Left kidney (tissue), 2 donors: ENCODE data around the gene CARD11. TPM values are rescaled to one million over a fixed set of nuclear protein-coding genes. Genes with fewer than 3 reads are reported as not detected.

Experiments
- DNase-seq: peaks from one replicate; pipeline ENCODE4 v3.0.0-alpha.2; 2013
- polyA plus RNA-seq: library from polyadenylated mRNA; unstranded; fragments of 120-200 nt; gene quantifications from one replicate; pipeline ENCODE4 v1.2.1, GENCODE V29; 2013; ENCODE audit not compliant: insufficient read length

The CARD11 gene
- polyA plus RNA-seq, 1 donor: 1.1 TPM

DNA sequence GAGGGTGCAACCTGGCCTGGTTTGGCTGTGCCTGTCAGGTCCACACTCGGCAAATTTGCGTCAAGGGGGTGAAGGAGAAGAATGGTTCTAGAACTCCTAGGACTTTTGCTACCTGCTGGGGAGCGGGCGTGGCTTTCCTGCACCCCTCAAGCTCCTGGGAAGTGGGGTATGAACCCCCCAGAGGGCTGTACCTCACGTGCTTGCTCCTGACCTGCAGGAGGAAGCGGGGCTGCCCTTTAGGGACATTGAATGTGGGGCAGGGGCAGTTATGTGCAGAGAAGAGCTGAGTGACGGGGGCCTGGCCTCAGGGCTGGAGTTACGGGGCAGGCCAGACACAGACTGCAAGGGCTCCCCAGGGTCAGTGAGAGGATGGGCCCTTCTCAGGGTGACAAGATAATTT is 138.2 kb downstream of the CARD11 start:
- DNase-seq: no peak

DNA sequence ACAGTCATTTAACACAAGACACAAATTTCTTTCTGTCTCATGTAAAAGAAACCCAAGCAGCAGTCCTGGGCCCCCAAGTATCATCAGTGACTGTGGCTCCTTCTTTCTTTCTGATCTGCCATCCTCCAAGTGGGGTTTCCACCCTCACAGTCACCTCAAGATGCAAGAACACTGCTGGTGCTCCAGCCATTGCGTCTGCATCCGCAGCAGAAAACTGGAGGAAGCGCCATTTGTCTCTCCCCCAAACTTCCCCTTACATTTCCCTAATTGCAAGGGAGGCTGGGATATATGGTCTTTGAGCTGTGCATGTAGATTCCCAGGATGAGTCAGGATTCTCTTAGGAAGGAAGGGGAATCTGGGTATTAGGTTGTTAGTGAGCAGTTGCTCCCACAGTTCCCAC is 138.6 kb downstream of the CARD11 start:
- no peak for DNase-seq

DNA sequence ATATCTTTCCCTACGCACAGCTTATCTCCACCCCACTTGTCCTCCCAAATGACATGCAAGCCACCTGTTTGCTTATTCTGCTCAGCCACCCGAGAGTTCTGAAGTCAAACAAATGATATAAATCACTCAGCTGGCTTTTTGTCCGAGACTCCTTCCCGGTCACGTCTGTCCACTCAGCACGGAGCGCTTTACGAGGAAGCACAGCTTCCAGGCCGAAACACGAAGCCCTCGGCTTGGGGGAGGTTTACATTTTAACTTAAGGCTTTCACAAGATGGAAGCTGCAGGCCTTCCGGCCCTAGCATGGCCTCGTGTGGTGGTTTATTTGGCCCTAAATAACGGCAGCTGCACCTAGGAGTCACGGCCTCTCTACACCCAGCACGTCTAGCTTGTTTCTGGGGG is 139.5 kb downstream of the CARD11 start:
- peak; percentile 41 for DNase-seq

DNA sequence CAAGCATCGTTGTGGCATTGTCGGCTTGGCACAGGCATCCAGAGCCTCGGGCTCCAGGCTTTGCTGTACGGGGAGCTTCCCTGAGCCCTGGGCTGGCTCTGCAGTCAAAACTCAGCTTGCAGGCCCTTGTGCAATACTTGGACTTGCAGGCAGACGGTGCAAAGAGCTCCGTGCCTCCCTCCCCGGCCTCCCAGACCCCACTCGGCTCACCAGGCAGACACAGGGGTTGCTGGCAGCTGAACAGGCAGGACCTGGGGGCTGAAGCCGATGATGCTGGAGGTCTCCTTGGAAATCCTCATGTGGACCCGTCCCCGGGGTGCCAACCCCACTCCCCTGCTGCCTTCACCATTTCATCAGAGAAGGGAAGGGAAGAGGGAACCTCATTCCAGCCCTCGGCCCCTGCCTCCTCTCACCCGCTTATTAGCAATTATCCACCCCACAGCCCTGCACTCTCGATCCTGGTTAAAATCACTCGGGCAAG is 139.9 kb downstream of the CARD11 start:
- no peak for DNase-seq

DNA sequence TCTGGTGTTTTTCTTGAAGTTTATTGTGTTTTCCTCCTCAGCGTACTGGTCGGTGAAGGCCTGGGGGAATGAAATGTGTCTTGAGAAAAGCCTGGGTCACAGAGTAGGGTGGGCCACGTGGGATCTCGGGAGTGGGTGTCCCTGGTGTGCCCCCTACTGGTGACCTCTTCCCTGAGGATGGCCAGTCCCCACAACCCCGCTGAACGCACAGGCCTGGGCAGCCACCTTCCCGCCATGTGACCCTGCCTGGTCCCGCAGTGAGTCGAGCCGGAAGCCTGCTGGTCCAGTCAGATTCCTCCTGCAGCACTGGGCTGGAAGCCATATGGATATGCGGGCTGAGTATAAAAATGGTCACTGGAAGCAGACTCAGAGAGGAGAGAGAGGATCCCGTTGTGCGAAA is 146.6 kb downstream of the CARD11 start:
- DNase-seq: no peak

DNA sequence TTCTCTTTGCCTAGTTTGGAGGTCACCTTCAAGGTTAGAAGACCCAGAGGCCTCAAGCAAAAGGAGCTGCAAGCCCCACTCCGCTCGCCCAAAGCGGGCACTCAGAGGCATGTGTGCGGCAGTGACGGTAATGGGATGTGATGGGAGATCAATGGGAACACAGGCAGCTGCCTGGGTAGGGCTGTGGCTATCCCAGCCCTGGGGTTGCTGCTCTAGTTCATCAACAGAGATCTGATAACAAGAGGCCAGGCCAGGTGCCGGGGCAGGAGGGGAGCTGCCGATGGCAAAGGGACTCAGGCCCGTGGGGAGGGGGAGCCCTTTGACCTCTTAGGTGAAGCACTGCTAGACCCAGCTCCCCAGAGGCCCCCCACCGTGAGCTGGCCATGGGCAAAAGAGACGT is 147.5 kb downstream of the CARD11 start:
- no peak for DNase-seq

DNA sequence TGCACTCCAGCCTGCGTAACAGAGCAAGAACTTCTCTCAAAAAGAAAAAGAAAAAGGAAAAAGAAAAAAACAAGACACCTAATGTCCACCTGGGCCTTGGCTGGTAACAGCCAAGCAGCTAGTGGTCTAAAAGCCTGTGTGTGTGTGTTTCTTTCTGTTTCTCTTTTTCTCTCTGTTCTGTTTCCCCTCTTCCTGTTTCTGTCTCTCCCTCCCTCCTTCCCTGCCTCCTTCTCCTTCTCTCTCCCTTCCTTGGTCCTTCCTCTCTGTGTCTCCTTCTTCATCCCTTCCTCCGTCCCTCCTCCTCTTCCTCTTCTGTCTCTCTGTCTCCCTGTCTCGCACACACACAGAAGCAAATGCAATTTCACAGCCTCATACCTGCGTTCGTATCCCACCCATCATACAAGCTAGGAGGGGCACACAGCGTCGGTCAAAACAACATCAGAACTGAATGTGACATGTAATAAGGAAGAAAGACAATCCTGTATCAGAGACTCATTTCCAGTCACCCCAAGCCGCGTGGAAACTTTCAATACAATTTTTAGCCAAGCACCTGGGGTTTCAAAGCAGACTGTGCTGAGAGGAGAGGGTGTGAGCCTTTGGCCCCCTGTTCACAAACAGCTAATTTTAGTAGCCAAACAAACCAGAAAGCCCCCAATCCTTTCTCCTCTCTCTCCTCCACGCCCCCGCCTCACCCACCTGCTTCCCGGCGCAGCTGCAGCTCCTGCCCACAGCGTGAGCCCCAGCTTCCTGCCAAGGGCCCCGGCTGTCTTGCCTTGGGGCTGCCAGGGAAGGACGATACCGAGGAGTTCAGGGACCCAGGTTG is 149.3 kb downstream of the CARD11 start:
- DNase-seq: no peak

DNA sequence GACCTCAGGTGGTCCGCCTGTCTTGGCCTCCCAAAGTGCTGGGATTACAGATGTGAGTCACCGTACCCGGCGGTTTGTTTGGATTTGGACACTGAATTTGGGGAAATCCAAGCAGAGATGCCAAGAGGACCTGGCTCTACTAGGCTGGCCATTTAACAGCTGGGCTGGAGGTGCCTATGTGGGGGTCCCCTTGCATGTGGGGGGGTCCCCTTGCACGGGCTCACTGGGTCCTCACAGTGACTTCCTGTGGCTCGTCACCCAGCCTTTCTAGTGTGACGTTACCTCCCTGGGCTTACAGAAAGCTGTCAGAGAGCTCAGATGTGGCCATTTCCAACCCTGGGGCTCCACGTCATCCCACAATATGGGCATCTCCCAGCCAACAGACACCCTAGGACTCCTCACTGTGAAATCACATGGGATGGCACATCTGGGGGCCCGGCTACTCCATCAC is 150.2 kb downstream of the CARD11 start:
- DNase-seq: no peak

DNA sequence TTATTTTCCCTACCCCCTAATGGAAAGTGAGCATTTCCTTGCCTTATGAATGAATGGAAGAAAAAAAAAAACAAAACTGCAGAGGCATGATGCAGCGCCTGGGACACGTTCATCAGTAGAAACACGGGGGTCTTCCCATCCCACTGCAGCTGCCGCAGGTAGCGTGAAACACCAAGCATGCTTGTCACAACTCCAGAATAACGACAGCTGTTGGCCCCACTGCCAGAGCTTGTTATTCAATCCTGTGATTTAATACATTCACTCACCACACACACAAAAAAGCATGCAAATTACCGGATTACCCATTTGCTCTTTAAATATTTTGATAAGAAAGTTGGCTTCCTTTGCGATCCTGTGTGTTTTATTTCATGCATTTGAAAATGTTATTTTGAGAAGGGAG is 151.1 kb downstream of the CARD11 start:
- no peak for DNase-seq

DNA sequence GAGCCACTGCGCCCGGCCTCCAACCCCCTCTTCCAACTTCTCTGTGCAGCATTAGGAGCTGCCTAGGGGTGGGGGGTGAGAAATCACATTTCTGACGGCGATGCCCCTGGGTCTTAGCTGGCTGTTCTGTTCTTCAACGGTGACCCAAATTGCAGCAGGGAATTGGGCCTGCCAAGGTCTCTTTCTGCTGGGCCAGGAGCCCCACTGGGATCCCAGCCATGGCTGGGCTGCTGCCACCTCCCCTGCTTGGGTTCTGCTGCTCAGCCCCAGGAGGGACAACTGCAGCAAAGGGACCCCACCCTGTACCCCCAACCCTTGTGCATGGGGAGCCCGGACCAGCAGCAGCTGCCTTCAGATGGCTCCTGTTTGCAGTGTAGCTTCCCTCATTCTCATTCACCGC is 155.9 kb downstream of the CARD11 start:
- DNase-seq: no peak

DNA sequence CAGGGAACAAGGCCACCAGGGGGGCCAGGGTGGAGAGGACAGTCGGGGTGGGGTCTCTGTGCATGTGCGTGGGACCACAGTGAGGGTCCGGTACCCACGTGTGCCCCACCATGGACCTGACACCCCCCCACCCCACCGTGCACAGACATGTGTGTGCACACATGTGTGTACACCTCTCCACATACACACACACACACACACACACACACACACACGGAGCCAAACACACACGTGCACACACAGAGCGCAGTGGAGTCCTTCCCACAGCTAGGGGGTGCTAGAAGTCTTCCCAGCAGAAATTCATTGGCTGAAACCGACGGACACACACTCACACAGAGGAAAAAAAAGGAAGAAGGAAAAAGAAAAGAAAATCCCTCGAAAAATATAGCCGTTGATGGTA is 156.8 kb downstream of the CARD11 start:
- no peak for DNase-seq

DNA sequence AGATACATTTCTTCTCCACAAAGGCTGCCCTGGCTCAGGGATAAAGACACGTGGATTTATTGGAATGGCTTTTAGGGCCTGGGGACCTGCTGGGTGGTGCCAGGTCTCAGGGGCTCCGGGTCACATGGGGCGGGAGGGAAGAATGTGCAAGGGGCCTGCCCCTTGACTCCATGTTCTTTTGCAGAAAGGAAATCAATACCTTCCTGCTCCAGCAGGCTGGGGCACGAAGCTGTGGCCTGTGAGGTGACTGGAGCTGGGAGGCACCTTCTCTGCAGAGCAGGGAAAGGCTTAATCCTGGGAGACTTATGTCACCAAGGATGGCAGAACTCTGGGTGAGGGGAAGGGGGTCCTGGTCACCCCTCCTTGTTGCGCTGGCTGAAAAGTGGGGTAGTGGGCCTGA is 157.3 kb downstream of the CARD11 start:
- DNase-seq: no peak

DNA sequence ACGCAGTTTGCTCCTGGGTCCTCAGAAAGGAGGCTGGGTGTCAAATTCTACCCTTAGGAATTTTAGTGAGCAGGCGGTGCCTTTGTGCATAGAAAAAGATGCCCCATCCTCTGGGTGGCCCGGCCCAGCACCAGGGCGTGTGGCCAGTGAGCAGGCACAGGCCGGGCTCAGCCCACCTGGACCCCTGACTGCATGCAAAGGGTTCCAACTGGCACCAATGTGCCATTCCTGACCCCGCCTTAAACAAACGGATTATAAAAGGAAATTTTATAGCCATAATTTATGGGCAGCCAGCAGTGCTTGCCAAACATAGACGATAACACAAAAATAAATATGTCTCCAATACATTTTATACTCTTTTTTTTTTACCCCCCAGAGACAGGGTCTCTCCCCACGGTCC is 159.5 kb downstream of the CARD11 start:
- DNase-seq: no peak

DNA sequence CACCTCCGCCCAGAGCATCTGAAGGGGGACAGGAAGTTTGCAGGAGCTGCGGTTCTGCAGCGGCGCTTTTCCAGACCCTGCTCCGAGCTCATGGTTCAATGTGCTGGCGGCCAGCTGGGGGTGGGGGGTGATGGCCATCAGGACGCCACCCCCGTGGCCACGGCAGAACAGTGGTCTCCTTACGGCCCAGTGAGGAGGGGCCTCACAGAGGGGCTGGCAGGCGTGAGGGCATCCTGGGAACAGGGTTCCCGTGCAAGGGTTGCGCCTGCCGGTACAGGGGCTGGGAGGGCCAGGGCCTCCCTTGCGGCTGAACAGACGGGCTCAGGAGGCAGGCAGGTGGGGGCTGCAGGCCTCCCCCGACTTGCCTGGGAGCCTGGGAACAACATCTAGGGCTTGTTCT is 160.6 kb downstream of the CARD11 start:
- no peak for DNase-seq

DNA sequence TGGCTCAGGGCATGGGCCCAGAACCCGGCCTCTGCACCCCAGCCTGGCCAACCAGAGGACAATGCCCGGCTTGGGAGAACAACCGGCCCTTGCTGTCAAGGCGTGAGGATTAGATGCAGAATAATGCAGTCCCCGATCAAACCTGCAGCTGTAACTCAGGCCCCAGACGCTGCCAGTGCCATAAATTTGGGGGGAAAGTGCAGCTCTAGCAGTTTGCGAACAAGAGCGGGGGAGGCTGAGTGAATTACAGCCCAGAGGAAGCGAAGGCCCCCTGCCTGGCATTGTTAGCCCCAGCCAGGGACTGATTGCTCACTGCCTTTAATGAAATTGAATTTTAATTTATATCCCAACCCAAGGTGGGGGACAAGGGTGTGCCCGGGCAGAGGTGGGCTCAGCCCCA is 161.6 kb downstream of the CARD11 start:
- no peak for DNase-seq

DNA sequence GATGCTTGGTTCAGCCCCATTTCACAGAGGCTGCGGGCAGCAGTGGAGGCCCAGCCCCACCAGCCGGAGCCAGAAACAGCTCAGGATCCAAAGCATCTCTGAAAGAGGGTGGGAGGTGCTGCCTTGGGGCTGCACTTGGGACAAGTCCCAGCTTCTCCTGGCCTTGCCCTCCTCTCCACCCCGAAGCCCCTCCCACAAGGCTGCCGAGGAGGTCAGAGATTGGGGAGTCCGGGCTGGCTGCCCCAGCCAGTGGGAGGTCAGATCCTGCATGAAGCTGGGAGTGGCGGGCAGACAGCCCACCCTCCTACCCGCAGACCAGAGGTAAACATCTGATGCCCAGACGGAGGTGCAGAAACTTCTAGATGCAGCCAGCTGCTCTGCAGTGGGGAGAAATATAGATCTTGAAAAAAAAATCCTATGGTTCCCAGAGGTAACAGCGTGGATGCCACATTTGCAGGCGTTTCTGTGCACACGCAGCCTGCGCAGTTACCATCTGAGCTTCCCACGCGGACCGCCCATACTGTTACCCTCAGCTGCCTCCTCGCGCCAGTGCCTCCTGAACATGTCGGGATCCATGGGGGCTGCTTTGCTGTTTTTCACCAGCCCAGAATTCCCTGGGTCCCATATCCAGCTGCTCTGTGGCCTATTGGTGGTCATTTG is 162.7 kb downstream of the CARD11 start:
- no peak for DNase-seq

DNA sequence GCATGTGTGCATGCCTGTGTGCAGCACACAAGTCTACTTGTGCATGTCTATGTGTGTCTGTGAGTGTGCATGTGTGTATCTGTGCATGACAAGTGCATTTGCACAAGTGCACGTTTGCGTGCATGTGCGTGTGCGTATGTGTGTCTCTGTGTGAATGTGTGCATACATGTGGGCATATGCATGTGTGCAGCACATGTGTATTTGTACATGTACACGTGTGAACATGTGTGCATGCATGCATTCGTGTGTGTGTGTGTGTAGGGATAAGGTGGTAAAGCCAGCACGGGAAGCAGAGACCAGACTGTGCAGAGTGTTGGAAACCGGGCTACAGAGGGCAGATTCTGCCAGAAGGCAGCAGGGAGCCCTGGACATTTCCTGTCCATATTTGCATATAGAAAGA is 163.6 kb downstream of the CARD11 start:
- DNase-seq: no peak

DNA sequence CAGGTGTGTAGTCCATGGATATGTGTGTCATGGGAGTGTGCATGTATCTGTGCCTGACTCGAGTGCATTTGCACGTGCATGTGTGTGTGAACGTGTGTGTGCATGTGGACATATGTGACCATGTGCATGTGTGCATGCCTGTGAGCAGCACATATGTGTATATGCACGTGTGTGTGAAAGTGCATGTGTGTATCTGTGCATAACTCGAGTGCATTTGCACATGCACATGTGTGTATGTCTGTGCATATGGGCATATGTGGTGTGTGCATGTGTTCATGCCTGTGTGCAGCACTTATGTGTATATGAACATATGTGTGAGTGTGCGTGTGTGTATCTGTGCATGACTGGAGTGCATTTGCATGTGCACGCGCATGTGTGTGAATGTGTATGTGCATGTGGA is 164.3 kb downstream of the CARD11 start:
- no peak for DNase-seq

DNA sequence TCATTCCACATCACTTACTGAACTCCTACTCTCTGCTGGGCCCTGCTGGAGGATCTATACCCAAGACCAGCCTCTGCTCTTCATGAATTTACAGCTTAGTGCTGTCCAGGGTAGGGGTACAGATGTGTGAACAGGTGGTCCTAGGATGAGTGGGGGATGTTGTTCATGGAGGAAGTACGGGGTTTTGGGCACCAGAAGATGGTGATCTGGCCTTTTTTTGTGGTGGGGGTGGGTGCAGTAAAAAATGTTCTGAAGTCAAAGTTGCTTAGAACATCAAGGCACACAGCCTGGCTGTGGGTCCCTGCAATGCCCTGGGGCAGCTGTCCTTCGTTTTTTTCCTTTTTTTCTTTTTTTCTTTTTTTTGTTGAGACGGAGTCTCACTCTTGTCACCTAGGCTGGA is 165.4 kb downstream of the CARD11 start:
- DNase-seq: no peak

DNA sequence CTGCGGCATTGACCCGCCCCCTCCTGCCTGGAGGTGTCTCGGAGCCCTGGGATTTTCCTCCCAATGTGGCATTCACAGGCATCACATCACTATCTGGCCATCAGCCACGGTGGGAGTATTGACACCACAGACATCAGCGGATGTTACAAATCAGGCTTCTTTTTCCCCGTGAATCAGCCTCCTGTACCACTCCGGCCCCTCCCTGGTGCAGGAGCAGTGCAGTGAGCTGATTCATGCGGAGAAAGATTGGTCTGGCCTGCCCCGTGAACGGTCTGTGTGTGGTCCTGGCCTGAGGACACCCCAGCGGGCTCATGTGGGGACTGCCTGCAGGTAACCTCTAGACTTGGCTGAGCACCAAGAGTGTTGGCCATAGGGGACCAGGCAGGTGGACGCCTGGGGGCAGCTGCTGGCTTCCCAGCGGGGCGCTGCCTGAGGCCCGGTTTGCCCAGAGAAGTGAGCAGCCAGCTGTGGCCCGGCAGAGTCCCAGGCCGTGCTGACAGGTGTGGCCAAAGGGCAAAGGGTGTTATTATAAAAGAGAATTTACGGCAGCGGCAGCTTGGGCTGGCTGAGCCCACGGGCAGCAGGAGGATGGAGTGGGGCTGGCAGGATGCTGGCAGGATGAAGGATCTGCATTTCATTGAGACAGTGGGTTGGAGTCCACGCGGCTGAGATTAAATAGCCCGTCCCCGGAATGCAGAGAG is 167.5 kb downstream of the CARD11 start:
- DNase-seq: no peak

DNA sequence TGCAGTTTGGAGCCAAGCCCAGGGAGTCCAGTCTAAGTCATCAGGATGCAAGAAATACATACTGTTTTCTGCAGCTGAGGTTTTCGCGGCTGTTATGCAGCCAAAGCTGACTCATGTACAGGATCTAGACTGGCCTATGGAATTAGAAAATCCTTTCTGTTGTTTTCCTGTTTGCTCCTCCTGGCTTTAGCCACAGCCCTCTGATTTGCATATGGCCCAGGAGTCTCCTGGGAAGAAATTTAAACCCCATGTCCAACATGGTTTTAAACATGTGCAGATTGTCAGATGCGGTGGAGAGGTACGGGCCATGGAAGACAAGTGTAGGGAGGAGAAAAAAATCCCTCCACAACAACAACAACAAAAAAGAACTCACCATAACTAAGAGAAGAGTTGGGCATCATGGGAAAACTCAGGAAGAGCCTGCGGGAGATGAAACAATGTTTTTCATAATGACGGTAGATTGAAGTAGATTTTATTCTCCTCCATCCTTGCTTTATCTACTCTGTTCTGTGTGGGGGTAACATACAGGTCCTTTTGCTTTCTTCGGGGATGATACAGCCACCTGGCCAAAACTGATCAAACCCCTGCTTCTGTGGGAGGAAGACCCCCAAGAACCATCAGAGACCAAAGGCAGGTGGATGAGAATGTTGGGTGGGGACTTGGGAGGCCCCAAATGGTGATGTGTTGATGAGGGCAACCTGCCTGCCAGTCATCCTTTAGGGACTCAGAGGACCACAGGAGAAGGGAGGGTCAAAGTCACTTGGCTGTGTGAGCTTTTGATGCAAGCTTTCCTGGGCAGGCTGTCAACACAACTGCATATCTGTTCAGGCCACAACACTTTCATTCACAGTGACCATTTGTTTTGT is 169.7 kb downstream of the CARD11 start:
- no peak for DNase-seq

DNA sequence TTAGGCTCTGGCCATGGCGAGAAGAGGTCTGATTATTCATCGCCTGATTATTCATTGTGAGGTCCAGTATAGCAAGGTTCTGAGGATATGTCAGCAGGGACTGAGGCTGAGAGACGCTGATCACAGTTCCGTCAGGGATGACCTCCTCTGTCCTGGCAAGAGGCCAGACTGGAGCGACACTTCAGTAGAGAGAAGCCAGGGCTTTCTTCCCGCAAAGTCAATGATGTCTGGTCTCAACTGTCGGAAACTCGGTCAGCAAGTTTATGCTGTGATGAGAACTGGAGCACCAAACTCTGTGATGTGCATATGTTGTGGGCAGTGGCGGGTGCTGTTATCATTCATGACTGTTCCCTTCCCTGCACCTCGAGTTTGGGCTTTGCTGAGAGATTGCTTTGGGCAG is 170.5 kb downstream of the CARD11 start:
- DNase-seq: no peak
